AG09319 (cell line): ENCODE measurements around the gene TTLL1.

Experiments used
- DNase-seq: peaks from one replicate; pipeline ENCODE4 v3.0.0-alpha.2; 2010; ENCODE audit warnings: low read depth; ENCODE audit errors: extremely low read depth
- TF ChIP-seq, protein P1 (sequence below): IDR thresholded peaks from 2 replicates; pipeline ENCODE4 v1.5.1; 2011; ENCODE audit warnings: low read depth, mild to moderate bottlenecking, inconsistent platforms, low read length, moderate library complexity

The TTLL1 gene

DNA sequence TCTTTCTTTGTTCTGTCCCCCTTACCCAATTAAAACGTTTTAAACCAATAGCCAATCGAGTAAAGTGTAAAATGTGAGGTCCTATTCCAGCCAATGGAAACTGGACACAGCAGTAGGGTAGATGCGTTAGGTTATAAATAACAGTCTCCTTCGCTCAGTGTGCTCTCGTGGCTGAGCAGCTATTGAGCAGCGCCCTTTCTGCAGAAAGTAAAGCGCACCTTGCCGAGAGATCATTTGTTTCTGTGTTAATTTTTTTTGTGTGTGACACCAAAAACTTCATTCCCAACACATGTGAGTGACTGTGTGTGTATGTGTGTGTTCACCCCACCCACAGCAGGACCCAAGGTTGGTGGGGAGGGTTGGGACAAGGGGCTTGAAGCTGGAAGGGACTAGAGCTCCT is 7.2 kb upstream of the TTLL1 start:
- no peak for DNase-seq
- TF ChIP-seq, protein P1, sequence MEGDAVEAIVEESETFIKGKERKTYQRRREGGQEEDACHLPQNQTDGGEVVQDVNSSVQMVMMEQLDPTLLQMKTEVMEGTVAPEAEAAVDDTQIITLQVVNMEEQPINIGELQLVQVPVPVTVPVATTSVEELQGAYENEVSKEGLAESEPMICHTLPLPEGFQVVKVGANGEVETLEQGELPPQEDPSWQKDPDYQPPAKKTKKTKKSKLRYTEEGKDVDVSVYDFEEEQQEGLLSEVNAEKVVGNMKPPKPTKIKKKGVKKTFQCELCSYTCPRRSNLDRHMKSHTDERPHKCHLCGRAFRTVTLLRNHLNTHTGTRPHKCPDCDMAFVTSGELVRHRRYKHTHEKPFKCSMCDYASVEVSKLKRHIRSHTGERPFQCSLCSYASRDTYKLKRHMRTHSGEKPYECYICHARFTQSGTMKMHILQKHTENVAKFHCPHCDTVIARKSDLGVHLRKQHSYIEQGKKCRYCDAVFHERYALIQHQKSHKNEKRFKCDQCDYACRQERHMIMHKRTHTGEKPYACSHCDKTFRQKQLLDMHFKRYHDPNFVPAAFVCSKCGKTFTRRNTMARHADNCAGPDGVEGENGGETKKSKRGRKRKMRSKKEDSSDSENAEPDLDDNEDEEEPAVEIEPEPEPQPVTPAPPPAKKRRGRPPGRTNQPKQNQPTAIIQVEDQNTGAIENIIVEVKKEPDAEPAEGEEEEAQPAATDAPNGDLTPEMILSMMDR, result no peak

DNA sequence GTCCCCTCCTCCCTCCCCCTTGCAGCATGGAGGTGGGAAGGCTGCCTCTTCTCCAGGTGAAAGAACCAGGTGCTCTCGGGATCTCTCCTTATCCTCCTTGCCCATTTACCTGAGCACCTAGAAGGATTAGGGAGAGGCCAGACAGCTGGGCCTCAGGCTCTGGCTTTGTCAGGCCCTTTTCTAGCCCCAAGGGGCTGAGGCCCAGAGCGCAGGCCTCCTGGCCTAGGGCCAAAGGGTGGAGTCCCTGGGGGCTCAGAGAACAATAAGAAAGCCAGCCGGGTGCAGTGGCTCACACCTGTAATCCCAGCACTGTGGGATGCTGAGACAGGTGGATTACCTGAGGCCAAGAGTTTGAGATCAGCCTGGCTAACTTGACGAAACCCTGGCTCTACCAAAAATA is 5.4 kb upstream of the TTLL1 start:
- TF ChIP-seq, protein P1, result no peak
- no peak for DNase-seq

DNA sequence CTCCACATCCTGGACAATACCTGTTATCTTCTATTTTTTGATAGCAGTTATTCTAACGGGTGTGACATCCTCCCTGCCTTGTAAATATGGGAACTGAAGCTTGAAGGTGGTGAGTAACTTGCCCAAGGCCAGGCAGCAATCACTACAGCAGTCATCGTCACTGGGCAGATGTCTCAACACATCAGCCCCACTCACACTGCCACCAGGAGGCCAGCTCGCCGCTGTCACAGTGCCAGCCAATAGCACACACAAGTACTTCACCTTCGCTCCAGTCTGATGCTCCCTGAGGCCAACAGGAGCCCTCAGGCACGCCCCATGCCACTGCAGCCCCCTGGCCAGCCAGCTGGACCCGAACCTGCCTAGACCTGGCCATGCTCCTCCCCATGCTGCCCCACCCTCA is 4.9 kb upstream of the TTLL1 start:
- no peak for DNase-seq
- TF ChIP-seq, protein P1, result no peak

DNA sequence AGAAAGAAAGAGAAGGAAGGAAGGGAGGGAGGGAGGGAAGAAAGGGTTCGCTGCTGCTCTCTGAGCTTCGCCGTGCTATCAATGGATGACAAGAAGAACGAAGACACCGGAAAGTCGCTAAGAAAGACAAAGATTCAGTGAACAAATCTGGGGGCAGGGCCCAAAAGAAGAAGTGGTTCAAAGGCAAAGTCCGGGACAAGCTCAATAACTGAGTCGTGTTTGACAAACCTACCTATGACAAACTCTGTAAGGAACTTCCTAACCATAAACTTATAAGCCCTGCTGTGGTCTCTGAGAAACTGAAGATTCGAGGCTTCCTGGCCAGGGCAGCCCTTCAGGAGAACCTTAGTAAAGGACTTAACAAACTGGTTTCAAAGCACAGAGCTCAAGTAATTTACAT is 2.9 kb upstream of the TTLL1 start:
- DNase-seq, result no peak
- TF ChIP-seq, protein P1, result no peak

DNA sequence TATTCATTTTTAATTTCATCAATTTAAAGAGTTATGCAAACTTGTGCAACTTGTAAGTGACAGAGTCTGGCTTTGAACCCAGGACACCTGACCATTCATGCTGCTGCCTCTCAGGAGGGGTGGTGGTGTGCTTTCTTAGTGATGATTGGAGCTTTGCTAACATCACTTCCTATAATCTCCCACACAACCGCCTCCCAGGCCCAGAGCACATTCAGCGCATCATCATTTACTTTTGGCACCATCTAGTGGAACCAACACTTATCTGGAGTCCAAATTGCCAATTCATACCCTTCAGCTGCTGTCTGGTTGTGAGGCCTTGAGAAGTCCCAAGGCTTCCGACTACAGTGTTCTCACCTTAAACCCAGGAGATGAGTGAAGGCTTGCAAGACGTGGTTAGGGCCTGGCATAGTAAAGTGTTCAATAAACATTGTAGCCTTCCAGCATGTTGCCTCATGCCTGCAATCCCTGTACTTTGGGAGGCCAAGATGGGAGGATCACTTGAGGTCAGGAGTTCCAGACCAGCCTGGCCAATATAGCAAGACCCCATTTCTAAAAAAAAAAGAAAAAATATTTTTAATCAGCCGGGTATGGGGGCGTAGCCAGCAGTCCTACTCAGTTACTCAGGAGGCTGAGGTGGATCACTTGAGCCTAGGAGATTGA is 1.1 kb upstream of the TTLL1 start:
- TF ChIP-seq, protein P1, result peak; percentile 48
- DNase-seq, result peak; percentile 57

DNA sequence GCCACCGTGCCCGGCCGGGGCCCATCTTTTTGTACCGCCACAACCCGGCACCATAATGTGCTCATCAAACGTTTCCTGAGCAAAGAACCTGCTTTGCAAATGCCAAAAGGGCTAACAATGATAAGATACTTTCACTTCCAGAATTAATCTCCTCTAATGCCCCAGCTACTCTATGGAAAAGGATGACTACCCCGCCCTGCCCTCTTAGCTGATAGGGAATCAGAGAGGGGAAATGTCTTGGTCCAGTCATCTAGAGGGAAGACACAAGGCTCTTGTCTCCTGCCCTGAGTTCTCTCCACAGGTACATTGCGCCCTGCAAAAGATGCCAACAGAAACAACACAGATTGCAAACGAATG is 586 bp downstream of the TTLL1 start:
- no peak for DNase-seq
- TF ChIP-seq, protein P1, result no peak

DNA sequence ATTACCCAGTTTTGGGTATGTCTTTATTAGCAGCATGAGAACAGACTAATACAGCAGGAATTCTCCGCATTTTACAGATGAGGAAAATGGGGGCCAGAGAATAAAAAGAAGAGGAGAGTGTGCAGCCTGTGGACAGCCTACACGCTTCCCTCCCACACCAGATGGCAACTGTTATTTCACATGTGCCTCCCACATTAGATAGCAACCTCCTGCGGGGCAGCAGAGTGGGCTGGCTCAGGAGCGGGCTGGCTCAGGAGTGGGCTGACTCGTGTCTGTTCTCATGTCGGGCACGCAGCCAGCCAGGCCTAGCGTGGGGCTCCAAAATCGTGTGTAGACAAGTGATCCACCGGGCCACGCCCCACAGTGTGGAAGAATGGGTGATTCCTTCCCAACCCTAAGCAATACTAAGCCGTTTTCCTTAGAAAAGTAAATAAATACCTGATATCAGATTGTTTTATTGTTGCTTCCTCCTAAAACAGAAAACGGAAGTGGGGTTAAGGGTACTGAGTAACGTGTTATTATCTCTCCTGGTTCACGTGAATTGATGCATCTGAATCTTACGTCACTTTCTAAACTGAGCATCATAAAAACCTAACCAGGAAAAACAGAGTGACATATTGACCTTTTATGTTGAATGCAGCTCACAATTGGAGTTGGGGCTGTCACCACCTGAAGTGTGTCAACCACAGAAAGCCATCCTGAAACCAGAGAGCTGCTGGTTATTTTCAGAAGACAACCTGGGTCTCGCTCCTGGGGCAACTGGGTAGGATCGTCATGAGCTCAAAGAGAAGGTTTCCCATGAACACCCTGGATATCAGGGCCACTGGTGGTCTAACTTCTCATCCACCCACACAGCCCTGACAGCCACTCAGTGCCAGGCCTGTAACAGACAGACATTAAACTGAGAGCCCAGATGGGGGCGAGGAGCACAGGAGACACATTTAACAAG is 3.3 kb downstream of the TTLL1 start:
- TF ChIP-seq, protein P1, result no peak
- no peak for DNase-seq
